ENCODE data around the gene PLAA.
"Not testable (repeated sequence)": the region's sequence is repeated elsewhere in the genome, so short reads cannot be mapped to it uniquely, and the experiment has no call there.

The PLAA gene

DNA sequence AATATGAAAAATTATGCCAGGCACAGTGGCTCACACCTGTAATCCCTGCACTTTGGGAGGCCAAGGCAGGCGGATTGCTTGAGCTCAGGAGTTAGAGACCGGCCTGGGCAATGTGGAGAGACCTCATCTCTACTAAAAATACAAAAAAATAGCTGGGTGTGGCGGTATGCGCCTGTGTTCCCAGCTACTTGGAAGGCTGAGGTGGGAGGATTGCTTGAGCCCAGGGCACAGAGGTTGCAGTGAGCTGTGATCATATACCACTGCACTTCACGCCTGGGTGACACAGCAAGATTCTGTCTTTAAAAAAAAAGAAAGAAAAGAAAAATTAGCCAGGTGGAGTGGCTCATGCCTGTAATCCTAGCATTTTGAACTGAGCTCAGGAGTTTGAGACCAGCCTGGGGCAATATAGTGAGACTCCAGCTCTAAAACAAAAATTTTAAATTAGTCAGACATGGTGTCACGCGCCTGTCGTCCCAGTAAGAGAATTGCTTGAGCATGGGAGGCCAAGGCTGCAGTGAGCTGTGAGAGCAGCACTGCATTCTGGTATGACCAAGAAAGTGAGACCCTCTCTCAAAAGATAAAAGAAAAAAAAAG lies 18.0 kb downstream of the PLAA start:
- DNase-seq, result no peak

DNA sequence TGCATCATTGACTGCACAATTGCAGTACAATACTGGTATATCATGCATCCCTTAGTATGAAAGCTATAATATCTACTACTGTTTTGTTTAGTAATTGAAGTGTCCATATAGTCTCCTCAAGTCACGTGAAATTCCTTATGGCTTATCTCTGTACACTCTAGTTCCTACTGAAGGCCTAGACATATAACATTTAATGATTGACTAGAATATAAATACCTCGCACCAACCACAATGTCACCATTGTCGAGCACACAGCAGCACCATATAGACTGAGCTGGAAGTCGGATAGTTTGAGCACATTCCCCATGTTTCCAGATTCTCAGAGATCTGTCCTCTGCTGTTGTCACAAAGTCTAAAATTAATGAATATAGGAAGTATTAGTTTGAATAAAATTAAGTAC lies 21.4 kb downstream of the PLAA start:
- DNase-seq, result no peak

DNA sequence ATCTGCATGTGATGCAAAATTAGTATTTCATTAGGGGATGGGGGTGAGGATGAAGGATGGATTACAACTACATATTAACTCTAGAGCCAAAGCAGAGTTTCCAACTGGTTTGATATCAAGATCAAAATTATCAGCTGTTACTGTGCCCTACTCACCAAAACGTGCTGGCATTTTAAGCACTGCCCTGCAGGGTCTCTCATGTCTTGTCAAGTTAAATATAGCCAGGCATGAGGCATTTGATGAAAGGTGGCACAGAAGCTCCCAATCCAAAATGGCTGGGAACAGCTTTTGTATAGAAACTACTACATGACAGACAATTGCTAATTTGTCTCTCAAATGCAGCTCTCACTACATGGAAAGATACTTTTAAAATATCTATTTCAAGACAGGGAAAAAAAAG lies 27.3 kb downstream of the PLAA start:
- DNase-seq, result no peak

DNA sequence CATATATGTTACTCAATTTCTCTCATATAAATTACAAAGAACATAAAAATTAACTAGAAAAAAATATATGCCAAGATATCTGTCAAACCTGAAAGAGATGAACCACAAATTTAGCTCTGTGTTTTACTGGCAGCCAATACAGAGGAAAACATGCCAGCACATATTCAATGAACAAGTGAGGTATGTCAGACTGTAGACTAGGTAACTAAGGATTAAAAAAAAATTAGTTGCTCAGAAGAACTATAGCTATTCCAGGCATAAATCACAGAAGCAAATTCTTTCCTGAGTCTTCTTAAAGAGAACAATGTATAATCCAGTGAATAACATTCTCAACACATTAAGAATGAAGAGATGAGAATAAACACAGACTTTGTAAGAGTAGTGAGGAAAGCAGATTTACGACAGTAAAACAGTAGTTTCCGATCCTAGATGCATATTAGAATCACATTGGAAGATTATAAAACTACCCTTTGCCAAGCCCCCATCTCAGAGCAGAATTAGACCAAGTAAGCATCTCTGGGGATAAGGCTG lies 33.8 kb downstream of the PLAA start:
- DNase-seq, result no peak

DNA sequence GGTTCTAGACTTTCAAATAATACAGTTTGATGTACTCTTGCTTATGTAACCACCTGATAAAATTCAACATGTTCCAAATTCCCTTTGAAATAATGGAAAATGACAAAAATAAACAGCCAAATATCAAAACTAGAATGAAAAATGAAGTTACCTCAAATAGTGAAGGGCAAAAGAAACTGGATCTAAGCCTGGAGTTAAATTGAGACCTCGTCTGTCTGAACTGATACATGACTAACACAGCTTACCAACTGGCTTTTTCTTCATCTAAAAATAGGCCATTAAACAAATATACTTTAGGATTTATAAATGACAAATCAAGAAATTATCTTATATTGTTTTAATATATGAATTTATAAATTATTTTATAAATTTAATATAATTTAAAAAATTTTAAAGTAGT lies 42.4 kb downstream of the PLAA start:
- no peak for DNase-seq

DNA sequence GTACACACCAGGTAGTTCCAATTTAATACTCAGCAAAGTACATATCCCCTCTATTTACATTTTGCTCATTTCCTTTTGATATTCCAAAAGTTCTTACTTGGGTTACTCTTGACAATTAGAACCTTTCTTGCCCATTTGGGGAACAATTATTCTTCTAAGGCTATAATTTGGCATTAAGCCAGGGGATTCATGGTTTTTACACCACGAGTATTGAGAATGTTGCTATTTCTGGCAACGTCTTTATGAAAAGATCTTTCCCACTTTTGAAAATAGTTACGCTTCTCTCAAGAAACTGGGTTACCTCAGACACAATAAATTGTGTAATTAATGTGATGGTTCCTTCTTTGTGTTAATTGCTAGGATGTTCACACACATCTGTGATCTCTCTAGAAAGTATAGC lies 43.0 kb downstream of the PLAA start:
- no peak for DNase-seq

DNA sequence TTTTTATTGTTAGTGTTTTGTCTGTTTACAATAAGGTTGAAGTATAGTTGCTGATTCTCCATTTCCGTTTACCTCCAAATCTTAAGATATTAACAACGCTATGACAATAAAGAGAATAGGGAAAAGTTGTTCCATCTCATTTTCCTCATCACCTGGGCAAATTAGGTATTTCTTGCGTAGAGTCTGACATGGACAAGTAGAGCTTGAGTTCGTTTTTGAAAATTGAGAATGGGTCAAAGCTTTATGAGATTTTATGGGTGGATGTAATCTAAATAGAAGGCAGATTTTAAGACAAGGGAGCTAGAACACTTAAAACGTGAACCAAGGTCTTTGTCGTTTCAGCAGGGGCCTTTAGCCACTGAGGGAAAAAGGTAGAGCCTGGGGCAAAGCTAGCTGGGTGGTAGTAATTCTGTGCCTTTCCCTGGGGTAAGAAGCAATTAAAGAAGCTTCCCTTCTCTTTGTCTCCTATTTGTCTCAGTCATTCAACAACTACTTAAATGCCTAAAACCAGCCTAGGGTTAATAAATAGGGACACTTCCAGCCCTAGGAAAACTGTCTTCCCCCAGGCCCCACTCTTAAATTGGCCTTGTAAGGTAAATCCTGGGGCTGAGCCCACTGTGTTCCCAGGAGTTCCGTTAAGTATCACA lies 53.9 kb downstream of the PLAA start:
- DNase-seq, result no peak

DNA sequence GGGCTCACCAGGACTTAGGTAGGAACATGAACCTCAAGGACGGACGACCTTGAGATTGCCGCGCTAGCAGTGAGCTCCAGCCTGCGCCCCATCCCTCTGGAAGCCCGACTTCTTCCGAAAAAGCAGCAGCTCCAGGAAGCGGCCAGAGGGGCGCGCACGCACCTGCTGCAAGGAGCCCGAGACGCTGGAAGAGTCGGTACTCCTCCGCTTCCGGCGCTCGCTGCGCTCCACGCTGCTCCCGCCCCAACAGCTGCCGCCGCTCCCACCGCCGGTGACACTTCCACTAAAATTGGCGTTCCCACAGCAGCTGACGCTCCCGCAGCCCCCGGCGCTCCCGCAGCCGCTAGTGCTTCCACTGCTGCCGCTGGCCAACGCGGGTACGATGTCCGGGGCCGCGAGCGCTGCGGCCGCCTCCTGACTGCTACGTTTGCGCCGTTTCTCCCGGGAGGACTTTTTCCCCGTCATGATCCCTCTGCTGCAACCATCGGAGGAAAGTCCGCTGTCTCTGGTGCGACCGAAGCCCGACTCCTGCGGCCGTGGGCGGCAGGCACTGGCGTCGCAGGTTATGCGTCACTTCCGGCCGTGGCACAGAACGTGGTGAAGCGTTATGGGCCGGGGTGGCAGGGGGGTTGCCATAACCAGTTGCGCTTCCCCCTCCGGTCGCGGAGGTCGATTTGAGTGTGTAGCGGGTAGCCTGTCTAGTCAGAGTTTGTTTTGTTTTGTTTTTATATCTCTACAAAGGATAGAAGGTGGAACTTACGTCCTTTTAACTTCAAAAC lies 54.6 kb downstream of the PLAA start, which contains the start of gene CAAP1:
Gene CAAP1 (minus strand): TSS at position 552 of the 779 bp plus-strand sequence. CDS start 87 bp downstream, at position 465.
- peak; percentile 72 to 85 for DNase-seq

DNA sequence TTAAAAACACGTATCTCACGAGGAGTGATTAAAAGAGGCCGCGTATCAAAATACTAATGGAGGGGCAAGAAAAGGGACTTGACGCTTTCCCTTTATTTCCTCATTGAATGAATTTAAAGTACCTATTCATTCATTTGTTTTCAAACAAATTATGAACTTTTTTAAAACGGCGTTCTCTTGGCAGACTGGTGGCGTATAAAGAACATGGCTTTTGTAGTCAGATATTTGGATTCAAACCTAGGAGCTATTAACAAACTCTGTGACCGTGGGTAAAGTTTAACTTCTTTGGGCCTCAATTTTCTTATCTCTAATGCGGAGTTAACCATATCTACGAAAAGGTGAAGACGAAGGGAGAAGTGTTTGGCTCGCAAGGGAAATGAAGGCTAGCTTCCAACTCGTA lies 55.3 kb downstream of the PLAA start:
- DNase-seq, result no peak

DNA sequence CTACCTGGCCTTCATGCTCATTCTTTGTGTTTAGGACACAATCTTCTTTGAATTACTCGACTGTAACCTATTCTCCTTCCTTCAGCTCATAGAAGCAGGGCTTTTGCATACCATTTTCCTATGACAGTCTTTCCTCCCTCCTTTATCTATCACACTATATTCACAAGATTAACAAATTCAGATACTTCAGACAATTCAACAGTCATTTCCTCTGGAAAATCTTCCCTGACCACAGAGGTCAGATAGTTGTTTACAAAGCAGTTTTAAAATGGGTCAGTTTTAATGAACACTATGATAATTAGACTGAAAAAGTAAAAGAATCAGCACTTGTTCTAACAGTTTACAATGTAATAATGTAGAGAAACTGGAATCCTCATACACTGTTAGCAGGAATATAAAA lies 58.8 kb downstream of the PLAA start:
- DNase-seq, result no peak

DNA sequence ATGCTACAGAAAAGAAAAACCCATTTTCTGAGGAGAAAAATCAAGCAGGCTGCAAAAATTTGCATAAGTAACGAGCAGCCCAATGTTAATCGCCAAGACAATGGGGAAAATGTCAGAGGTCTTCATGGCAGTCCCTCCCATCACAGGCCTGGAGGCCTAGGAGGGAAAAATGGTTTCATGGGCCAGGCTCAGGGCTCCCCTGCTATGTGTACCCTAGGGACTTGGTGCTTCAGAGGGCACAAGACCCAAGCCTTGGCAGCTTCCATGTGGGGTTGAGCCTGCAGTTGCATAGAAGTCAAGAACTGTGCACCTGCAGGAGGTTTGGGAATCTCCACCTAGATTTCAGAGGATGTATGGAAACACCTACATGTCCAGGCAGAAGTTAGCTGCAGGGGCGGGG lies 64.9 kb downstream of the PLAA start:
- no peak for DNase-seq

DNA sequence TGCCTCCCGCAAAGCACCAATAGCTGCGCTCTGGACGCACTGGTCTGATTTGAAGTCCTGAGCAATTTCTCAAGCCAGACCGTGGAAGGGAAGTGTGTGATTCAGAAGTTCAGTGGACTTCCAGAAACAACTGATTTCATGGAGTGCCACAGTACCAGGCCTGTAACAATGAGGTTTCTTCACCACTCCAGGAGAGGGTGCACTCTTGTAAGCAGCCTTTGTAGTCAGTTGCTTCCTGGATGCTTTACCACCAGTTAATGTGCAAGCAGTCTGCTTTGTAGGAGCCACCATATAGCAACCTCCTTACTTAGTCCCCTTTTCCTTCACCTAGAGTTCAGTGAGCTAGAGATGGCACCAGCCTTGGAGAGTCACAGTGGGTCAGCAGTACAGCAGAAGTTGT lies 66.8 kb downstream of the PLAA start:
- no peak for DNase-seq

DNA sequence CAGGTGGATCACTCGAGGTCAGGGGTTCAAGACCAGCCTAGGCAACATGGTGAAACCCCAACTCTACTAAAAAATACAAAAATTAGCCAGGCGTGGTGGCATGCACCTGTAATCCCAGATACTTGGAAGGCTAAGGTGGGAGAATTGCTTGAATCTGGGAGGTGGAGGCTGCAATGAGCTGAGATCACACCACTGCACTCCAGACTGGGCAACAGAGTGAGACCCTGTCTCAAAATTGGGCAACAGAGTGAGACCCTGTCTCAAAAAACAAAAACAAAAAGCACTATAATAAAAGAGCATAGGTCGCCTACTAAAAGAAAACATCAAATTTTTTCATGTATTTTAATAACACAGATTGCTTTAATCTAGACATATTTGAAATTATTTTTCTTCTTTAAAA lies 71.9 kb downstream of the PLAA start:
- DNase-seq, result not testable (repeated sequence)

DNA sequence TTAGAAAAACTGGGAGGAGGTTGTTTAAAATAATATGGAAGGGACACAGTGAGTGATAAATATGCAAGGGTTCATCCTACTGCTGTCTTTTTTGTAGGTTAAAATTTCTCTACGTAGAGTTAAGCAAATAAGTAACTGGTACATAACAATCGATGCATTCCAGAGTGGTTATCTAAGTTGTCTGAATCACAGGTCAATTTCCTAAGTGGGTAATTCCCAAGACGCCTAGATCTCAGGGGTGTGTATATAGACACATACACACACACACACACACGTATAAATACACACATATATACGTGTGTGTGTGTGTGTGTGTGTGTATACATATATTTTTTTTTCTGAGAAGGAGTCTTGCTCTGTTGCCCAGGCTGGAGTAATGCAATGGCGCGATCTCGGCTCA lies 76.8 kb downstream of the PLAA start:
- DNase-seq, result no peak

DNA sequence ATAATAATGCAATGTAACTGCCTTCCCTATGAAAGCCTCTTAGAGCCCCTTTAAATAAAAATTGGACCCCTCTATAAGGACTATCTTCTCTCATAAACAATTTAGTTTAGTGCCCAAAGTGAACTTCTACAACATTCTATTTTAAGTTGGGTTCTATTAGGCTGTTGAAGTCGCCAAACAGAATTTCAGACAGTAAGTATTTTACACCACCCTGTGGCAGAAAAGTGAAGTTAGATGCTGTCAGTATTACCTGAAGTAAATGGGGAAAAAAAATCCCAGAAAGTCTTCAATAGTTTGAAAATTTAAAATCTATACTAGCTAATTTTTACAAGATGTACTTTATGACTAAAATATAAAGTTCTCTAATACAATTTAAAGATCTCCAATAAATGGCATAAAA lies 84.0 kb downstream of the PLAA start:
- peak; percentile 4 to 14 for DNase-seq

DNA sequence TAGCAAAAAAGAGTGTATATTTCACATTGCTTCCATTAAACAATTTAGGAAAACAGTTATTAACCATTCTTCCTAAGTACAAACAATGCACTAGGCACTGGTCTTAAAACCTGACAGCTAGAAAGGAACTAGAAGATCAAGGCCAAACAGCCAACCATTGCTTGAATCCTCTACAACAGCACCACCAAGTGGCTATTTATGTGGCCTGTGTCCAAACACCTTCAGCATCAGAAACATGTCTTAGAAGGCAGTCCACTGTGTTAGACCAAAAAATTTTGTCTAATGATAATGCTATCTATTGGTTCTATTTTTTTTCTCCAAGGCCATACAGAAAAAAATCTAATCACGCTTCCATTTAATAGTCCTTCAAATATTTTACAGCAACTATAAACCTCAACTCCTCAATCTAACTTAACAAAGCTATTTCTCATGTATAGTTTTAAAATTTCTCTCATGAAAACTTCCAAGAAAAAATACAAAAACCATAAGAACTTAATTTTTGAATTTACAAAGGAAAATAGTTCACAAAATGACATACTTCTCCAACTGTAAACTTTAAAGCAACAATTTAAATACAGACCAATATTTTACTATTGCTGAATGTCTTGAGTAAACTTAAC lies 90.5 kb downstream of the PLAA start:
- DNase-seq, result peak; percentile 69 to 80

All from AML-193 (cell line).